ENCODE results near the gene ANKS1A. TPM values are rescaled to one million over a fixed set of nuclear protein-coding genes. Genes with fewer than 3 reads are reported as not detected.

The ANKS1A gene
- total RNA-seq, 1 experiment from 2014 or later = 14.4 TPM

- Histone ChIP-seq H3K27me3 (ENCODE audit: control insufficient read depth, insufficient read depth, low read length) (no peaks in the 10 kb centered on the region), H3K4me3 (ENCODE audit: low read depth in 2 of 2, low read length in 2 of 2) (no peak overlapping the region), H3K9me3 (ENCODE audit: control insufficient read depth, insufficient read depth, low read depth, low read length) (no peaks in the 10 kb centered on the region), H3K4me1 (ENCODE audit: control insufficient read depth, insufficient read depth, low read length) (no peaks in the 10 kb centered on the region), H3K27ac (ENCODE audit: low read length) (no peak overlapping the region), H3K36me3 (ENCODE audit: control insufficient read depth, insufficient read depth, low read length) (no peaks in the 10 kb centered on the region)
- no TSS peak for BruUV-seq (replicated peaks)
- ChIA-PET POLR2A (no interaction called here), CTCF (interaction anchor here (1.2 kb wide), 1 partner anchor 12 kb away, joined by 4 read pairs; no protein-coding TSS in a partner anchor)
- in situ Hi-C loops (cut with HindIII; ENCODE audit: low pct_unique_long_range_greater_than_20kb, low sequenced_read_pairs) = no loop called here
- no peak for DNase-seq (ENCODE audit: low read depth, low spot score)
- TF ChIP-seq, protein P1, sequence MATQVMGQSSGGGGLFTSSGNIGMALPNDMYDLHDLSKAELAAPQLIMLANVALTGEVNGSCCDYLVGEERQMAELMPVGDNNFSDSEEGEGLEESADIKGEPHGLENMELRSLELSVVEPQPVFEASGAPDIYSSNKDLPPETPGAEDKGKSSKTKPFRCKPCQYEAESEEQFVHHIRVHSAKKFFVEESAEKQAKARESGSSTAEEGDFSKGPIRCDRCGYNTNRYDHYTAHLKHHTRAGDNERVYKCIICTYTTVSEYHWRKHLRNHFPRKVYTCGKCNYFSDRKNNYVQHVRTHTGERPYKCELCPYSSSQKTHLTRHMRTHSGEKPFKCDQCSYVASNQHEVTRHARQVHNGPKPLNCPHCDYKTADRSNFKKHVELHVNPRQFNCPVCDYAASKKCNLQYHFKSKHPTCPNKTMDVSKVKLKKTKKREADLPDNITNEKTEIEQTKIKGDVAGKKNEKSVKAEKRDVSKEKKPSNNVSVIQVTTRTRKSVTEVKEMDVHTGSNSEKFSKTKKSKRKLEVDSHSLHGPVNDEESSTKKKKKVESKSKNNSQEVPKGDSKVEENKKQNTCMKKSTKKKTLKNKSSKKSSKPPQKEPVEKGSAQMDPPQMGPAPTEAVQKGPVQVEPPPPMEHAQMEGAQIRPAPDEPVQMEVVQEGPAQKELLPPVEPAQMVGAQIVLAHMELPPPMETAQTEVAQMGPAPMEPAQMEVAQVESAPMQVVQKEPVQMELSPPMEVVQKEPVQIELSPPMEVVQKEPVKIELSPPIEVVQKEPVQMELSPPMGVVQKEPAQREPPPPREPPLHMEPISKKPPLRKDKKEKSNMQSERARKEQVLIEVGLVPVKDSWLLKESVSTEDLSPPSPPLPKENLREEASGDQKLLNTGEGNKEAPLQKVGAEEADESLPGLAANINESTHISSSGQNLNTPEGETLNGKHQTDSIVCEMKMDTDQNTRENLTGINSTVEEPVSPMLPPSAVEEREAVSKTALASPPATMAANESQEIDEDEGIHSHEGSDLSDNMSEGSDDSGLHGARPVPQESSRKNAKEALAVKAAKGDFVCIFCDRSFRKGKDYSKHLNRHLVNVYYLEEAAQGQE (IDR thresholded peaks at IDR 0.05; ENCODE audit: insufficient read depth in 1 of 2, low read depth in 2 of 2, low read length in 1 of 2) = no peak
- no peak for TF ChIP-seq POLR2AphosphoS5 (IDR thresholded peaks at IDR 0.05; ENCODE audit: low read depth, low read length)
- no peak for TF ChIP-seq SIN3A (IDR thresholded peaks at IDR 0.05; ENCODE audit: borderline replicate concordance, insufficient read depth, low read depth, low read length)
- TF ChIP-seq, protein P2, sequence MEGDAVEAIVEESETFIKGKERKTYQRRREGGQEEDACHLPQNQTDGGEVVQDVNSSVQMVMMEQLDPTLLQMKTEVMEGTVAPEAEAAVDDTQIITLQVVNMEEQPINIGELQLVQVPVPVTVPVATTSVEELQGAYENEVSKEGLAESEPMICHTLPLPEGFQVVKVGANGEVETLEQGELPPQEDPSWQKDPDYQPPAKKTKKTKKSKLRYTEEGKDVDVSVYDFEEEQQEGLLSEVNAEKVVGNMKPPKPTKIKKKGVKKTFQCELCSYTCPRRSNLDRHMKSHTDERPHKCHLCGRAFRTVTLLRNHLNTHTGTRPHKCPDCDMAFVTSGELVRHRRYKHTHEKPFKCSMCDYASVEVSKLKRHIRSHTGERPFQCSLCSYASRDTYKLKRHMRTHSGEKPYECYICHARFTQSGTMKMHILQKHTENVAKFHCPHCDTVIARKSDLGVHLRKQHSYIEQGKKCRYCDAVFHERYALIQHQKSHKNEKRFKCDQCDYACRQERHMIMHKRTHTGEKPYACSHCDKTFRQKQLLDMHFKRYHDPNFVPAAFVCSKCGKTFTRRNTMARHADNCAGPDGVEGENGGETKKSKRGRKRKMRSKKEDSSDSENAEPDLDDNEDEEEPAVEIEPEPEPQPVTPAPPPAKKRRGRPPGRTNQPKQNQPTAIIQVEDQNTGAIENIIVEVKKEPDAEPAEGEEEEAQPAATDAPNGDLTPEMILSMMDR (IDR thresholded peaks at IDR 0.05) = no peak
- TF ChIP-seq TCF7L2 (IDR thresholded peaks at IDR 0.05; ENCODE audit: low read depth, low read length) = no peak
- intact Hi-C loops (cut with micrococcal nuclease; ENCODE audit: unreplicated experiment) = loop anchor here (5.0 kb wide), 1 partner anchor 158 kb away; no protein-coding TSS in a partner anchor
- ATAC-seq = no peak
These were observed 251.6 kb downstream of the ANKS1A start for GRCh38 chr6:35140639-35141006.

Other genes starting within 250 kb of the ANKS1A start
- 62.8 TPM for gene ILRUN, start 192.5 kb upstream of the ANKS1A start, total RNA-seq (2021; ENCODE audit: unreplicated experiment)
- 190 TPM for gene SNRPC, start 131.8 kb upstream of the ANKS1A start, total RNA-seq (2021; ENCODE audit: unreplicated experiment)
- 20.2 TPM for gene BLTP3A, start 97.2 kb upstream of the ANKS1A start, total RNA-seq (2021; ENCODE audit: unreplicated experiment)
- 25.3 TPM for gene TAF11, start 1.2 kb upstream of the ANKS1A start, total RNA-seq (2021; ENCODE audit: unreplicated experiment)